HCT116 (cell line): ENCODE data around the gene RNASEL. TPM values are rescaled to one million over a fixed set of nuclear protein-coding genes. Genes with fewer than 3 reads are reported as not detected.
"Not testable (repeated sequence)": the region's sequence is repeated elsewhere in the genome, so short reads cannot be mapped to it uniquely, and the experiment has no call there.

ENCODE experiments used
- ATAC-seq: fragments of 200-7000 bp; cut with Tn5 transposase; 2 replicates; pipeline ENCODE4 v1.9.1; 2020; ENCODE audit warnings: mild to moderate bottlenecking, moderate library complexity
- BruUV-seq: library from RNA; stranded (reverse); fragments of 400-500 nt; replicated peaks from 2 replicates; lab custom pipeline; 2021; lab: Mats Ljungman, UMichigan
- CTCF ChIA-PET: fragments of 300-600 bp; sonication (Branson Sonifier 250); formaldehyde crosslinking; loops from one replicate; lab custom pipeline; 2021; ENCODE audit warnings: antibody characterized with exemption; lab: Charles Lee
- POLR2A ChIA-PET: fragments of 300-600, 350-600 bp; sonication (Branson Sonifier 250); formaldehyde crosslinking; loops from one replicate; lab custom pipeline; 2021; ENCODE audit warnings: antibody characterized with exemption; lab: Charles Lee
- RAD21 ChIA-PET, 2 experiments: fragments of 300-600 bp; sonication (Branson Sonifier 250); formaldehyde crosslinking; loops; one replicate each; lab custom pipeline; 2023; ENCODE audit warnings: low total read pairs in 2 of 2; ENCODE audit not compliant: uncharacterized antibody in 2 of 2, unreplicated experiment in 2 of 2, low non-redundant PET in 1 of 2; lab: Charles Lee
- DNase-seq: peaks from one replicate; pipeline ENCODE4 v3.0.0-alpha.2; 2010; ENCODE audit warnings: low read depth, low spot score
- H2AFZ ChIP-seq: fragments of 200-600 bp; shearing (Covaris generic), sonication (generic); 2 replicates; pipeline ENCODE4 v1.6.1; 2017; ENCODE audit warnings: low read depth, mixed run types, mixed read lengths, antibody characterized with exemption, low read length; ENCODE audit not compliant: poor library complexity, severe bottlenecking
- H3K27ac ChIP-seq: 2 replicates; pipeline ENCODE4 v1.5.1; 2012; ENCODE audit warnings: low read depth, low read length
- H3K27me3 ChIP-seq: fragments of 200-600 bp; sonication (generic); 2 replicates; pipeline ENCODE4 v1.6.1; 2016; ENCODE audit warnings: mixed run types, low read length, mixed read lengths; ENCODE audit not compliant: insufficient read depth
- H3K36me3 ChIP-seq, 2 experiments: fragments of 200-500 bp in 1 of 2; fragments of 200-600 bp in 1 of 2; sonication (Bioruptor generic) in 1 of 2; sonication (generic) in 1 of 2; 2 replicates each; pipeline versions ENCODE4 v1.5.1 to v1.6.1; 2014 to 2016; ENCODE audit warnings: low read length in 2 of 2, inconsistent platforms in 1 of 2, mixed read lengths in 1 of 2, mixed run types in 1 of 2; ENCODE audit not compliant: insufficient read depth in 2 of 2, control insufficient read depth in 1 of 2
- H3K4me1 ChIP-seq, 2 experiments: fragments of 200-600 bp in 1 of 2; sonication (generic) in 1 of 2; 2 replicates each; pipeline versions ENCODE4 v1.5.1 to v1.6.1; 2012 to 2017; ENCODE audit warnings: low read length in 2 of 2, inconsistent platforms in 1 of 2, mild to moderate bottlenecking in 1 of 2, mixed read lengths in 1 of 2, mixed run types in 1 of 2, moderate library complexity in 1 of 2; ENCODE audit not compliant: insufficient read depth in 2 of 2, control insufficient read depth in 1 of 2
- H3K4me2 ChIP-seq: fragments of 200-600 bp; sonication (generic); 2 replicates; pipeline ENCODE4 v1.6.1; 2017; ENCODE audit warnings: mixed run types, low read length, mixed read lengths
- H3K4me3 ChIP-seq, 2 experiments: fragments of 200-600 bp in 1 of 2; sonication (generic) in 1 of 2; replicated peaks in 1 of 2; 2 replicates each; pipeline ENCODE4 v1.5.1; 2011 to 2016; ENCODE audit warnings: low read length in 2 of 2, control low read depth in 1 of 2, low read depth in 1 of 2, mild to moderate bottlenecking in 1 of 2, mixed read lengths in 1 of 2, mixed run types in 1 of 2
- H3K79me2 ChIP-seq: fragments of 200-600 bp; sonication (generic); 2 replicates; pipeline ENCODE4 v1.6.1; 2017; ENCODE audit warnings: mild to moderate bottlenecking, mixed run types, low read length, moderate library complexity, mixed read lengths; ENCODE audit not compliant: insufficient read depth
- H3K9ac ChIP-seq: fragments of 200-600 bp; sonication (generic); 2 replicates; pipeline ENCODE4 v1.6.1; 2016; ENCODE audit warnings: low read length, mixed read lengths
- H3K9me2 ChIP-seq: fragments of 200-600 bp; sonication (generic), shearing (Covaris generic); 2 replicates; pipeline ENCODE4 v1.6.1; 2017; ENCODE audit warnings: mixed run types, mild to moderate bottlenecking, moderate library complexity; ENCODE audit not compliant: insufficient read depth
- H3K9me3 ChIP-seq, 2 experiments: fragments of 200-500 bp in 1 of 2; fragments of 200-600 bp in 1 of 2; sonication (Bioruptor generic) in 1 of 2; sonication (generic) in 1 of 2; 2 replicates each; pipeline ENCODE4 v1.6.1; 2014 to 2017; ENCODE audit warnings: low read length in 2 of 2, mixed read lengths in 2 of 2, inconsistent platforms in 1 of 2, low read depth in 1 of 2, mild to moderate bottlenecking in 1 of 2, mixed run types in 1 of 2, moderate library complexity in 1 of 2; ENCODE audit not compliant: control insufficient read depth in 1 of 2, insufficient read depth in 1 of 2
- H4K20me1 ChIP-seq: fragments of 200-600 bp; sonication (generic), shearing (Covaris generic); 2 replicates; pipeline ENCODE4 v1.6.1; 2017; ENCODE audit warnings: mixed run types, mild to moderate bottlenecking, moderate library complexity; ENCODE audit not compliant: insufficient read depth
- POLR2A ChIP-seq: IDR thresholded peaks from 2 replicates; pipeline ENCODE4 v1.7.0; 2011; ENCODE audit warnings: borderline replicate concordance; ENCODE audit not compliant: insufficient read depth, insufficient read length; ENCODE audit errors: extremely low read depth
- POLR2AphosphoS5 ChIP-seq: IDR thresholded peaks from 2 replicates; pipeline ENCODE4 v1.6.1; 2011; ENCODE audit warnings: mild to moderate bottlenecking, low read depth, low read length, moderate library complexity
- ZNF274 ChIP-seq: fragments of 200-500 bp; sonication (Bioruptor generic); IDR thresholded peaks from 2 replicates; pipeline ENCODE4 v1.6.1; 2014; ENCODE audit warnings: mild to moderate bottlenecking, low read depth, low read length, inconsistent platforms
- intact Hi-C: fragments of 100-400 bp; cut with micrococcal nuclease; formaldehyde crosslinking; loops from 2 replicates; pipeline ENCODE4 v1.10.0; 2022
- total RNA-seq: library from RNA; stranded (reverse); gene quantifications from one replicate; pipeline ENCODE4 v1.2.1, GENCODE V29; 2021; ENCODE audit not compliant: unreplicated experiment
- TF ChIP-seq, protein P1 (sequence below): IDR thresholded peaks from 2 replicates; pipeline ENCODE4 v1.6.1; 2012; ENCODE audit warnings: low read depth

The RNASEL gene
- total RNA-seq, 1 experiment from 2014 or later, result 2.9 TPM

DNA sequence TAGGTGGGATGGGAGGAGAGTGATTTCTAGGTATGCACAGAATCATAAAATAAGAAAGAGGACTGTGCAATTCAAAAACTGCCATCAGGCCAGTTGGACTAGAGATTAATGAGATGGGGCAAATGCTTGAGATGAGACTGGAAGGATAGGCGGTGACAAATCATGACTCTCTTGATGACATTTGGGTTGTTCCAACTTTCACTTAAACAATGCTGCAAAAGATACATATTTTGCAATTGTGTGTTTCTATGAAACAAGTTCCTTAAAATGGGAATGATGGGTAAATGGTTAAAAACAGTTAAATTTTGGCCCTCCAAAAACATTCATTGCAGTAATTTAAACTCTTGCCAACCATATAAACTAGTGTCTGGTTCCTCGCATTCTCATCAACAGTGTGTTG lies 55.2 kb downstream of the RNASEL start:
- Histone ChIP-seq H3K4me3 (no peak overlapping the region), H3K27me3 (0 out of 2 replicates have a peak, but pooled peaks cover 4% of the 10 kb centered on the region), H3K9ac (no peak overlapping the region), H3K79me2 (no peaks in the 10 kb centered on the region), H3K4me1 (no peaks in the 10 kb centered on the region), H2AFZ (no peak overlapping the region), H3K27ac (no peak overlapping the region)
- no TSS peak for BruUV-seq
- no peak for ATAC-seq
- intact Hi-C loops, result no loop called here
- DNase-seq, result no peak
- CTCF ChIA-PET, result no interaction called here
- TF ChIP-seq ZNF274 (no peak), POLR2AphosphoS5 (no peak), POLR2A (no peak)
- TF ChIP-seq, protein P1, sequence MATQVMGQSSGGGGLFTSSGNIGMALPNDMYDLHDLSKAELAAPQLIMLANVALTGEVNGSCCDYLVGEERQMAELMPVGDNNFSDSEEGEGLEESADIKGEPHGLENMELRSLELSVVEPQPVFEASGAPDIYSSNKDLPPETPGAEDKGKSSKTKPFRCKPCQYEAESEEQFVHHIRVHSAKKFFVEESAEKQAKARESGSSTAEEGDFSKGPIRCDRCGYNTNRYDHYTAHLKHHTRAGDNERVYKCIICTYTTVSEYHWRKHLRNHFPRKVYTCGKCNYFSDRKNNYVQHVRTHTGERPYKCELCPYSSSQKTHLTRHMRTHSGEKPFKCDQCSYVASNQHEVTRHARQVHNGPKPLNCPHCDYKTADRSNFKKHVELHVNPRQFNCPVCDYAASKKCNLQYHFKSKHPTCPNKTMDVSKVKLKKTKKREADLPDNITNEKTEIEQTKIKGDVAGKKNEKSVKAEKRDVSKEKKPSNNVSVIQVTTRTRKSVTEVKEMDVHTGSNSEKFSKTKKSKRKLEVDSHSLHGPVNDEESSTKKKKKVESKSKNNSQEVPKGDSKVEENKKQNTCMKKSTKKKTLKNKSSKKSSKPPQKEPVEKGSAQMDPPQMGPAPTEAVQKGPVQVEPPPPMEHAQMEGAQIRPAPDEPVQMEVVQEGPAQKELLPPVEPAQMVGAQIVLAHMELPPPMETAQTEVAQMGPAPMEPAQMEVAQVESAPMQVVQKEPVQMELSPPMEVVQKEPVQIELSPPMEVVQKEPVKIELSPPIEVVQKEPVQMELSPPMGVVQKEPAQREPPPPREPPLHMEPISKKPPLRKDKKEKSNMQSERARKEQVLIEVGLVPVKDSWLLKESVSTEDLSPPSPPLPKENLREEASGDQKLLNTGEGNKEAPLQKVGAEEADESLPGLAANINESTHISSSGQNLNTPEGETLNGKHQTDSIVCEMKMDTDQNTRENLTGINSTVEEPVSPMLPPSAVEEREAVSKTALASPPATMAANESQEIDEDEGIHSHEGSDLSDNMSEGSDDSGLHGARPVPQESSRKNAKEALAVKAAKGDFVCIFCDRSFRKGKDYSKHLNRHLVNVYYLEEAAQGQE, result no peak
- TF ChIP-seq, all 23 proteins: peak for 0
- ChIA-PET POLR2A (no interaction called here), RAD21 (no interaction called here)
- no peak overlapping the region for H3K4me2 ChIP-seq
- H4K20me1 ChIP-seq, result no peaks in the 10 kb centered on the region
- no peaks in the 10 kb centered on the region for H3K9me3 ChIP-seq
- no peaks in the 10 kb centered on the region for H3K9me2 ChIP-seq
- H3K36me3 ChIP-seq, result no peaks in the 10 kb centered on the region

DNA sequence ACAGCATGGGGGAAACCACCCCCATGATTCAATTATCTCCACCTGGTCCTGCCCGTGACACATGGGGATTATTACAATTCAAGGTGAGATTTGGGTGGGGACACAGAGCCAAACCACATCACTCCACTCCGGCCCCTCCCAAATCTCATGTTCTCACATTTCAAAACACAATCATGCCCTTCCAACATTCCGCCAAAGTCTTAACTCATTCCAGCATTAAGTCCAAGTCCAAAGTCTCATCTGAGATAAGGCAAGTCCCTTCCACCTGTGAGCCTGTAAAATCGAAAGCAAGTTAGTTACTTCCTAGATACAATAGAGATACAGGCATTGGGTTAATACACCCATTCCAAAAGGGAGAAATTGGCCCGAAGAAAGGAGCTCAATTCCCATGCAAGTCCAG lies 60.9 kb downstream of the RNASEL start:
- H3K4me2 ChIP-seq, POLR2A ChIA-PET, H3K36me3 ChIP-seq, H2AFZ ChIP-seq, H3K9me3 ChIP-seq, H3K79me2 ChIP-seq, H3K27ac ChIP-seq, H4K20me1 ChIP-seq, RAD21 ChIA-PET, H3K4me1 ChIP-seq, ATAC-seq, H3K4me3 ChIP-seq, intact Hi-C loops, H3K9ac ChIP-seq, BruUV-seq, H3K9me2 ChIP-seq, CTCF ChIA-PET, DNase-seq, H3K27me3 ChIP-seq: not testable (repeated sequence)
